SJCRH30 (cell line): Measurements from ENCODE around the gene APOBEC3F. TPM values are rescaled to one million over a fixed set of nuclear protein-coding genes. Genes with fewer than 3 reads are reported as not detected.

Experiments used
- total RNA-seq: library from RNA; depleted of rRNA; stranded (reverse); fragments of >200 nt; shearing (Covaris generic); gene quantifications from 2 replicates; pipeline ENCODE4 v1.2.3, GENCODE V29; 2014; rRNA removed

APOBEC3F gene
- total RNA-seq, 1 experiment from 2014 or later: not detected

Other genes starting within 250 kb of the APOBEC3F start
- gene DNAL4, start 246.7 kb upstream of the APOBEC3F start, total RNA-seq: 4.3 and 4.7 TPM in 2 replicates
- 0.08 and 0.10 TPM in 2 replicates for gene NPTXR, start 196.8 kb upstream of the APOBEC3F start, total RNA-seq
- 37.7 and 40.5 TPM in 2 replicates for gene CBX6, start 168.6 kb upstream of the APOBEC3F start, total RNA-seq
- not detected in 2 replicates for gene APOBEC3A, start 83.3 kb upstream of the APOBEC3F start, total RNA-seq
- 15.8 and 16.6 TPM in 2 replicates for gene APOBEC3B, start 58.5 kb upstream of the APOBEC3F start, total RNA-seq
- gene APOBEC3C, start 26.6 kb upstream of the APOBEC3F start, total RNA-seq: 2.3 and 2.6 TPM in 2 replicates
- gene APOBEC3D, start 19.7 kb upstream of the APOBEC3F start, total RNA-seq: not detected in 2 replicates
- gene APOBEC3G, start 36.4 kb downstream of the APOBEC3F start, total RNA-seq: not detected in 2 replicates
- gene APOBEC3H, start 56.4 kb downstream of the APOBEC3F start, total RNA-seq: not detected in 2 replicates
- gene CBX7, start 111.8 kb downstream of the APOBEC3F start, total RNA-seq: 0.35 and 0.65 TPM in 2 replicates
- 0.05 and 0.26 TPM in 2 replicates for gene PDGFB, start 204.1 kb downstream of the APOBEC3F start, total RNA-seq